Natural killer cell treated with Interleukin-12 subunit alpha and Interleukin-12 subunit beta and Interleukin-15 and Interleukin-18, amount 100 ng/mL, for 72 hours (primary cell): ENCODE results near the gene MADD. TPM values are rescaled to one million over a fixed set of nuclear protein-coding genes. Genes with fewer than 3 reads are reported as not detected.

ENCODE experiments used
- ATAC-seq, 2 donors: fragments of 150-1000 bp; cut with Tn5 transposase in 1 of 2; sonication (Bioruptor Pico), chemical (Tn5 transposase) in 1 of 2; 2 replicates each; pipeline ENCODE4 v1.10.0; 2021
- DNase-seq: peaks from one replicate; pipeline ENCODE4 v3.0.0; 2022; ENCODE audit warnings: low spot score
- H3K27ac Mint-ChIP-seq, 2 donors: 1 replicate in 1 of 2; 2 replicates in 1 of 2; pipeline ENCODE4 v1.8.0; 2022; ENCODE audit warnings: mixed read lengths in 2 of 2, mild to moderate bottlenecking in 1 of 2, moderate library complexity in 1 of 2
- H3K27me3 Mint-ChIP-seq, 2 donors: 1 replicate in 1 of 2; 2 replicates in 1 of 2; pipeline ENCODE4 v1.8.0; 2022; ENCODE audit warnings: mixed read lengths in 2 of 2
- H3K36me3 Mint-ChIP-seq: one replicate; pipeline ENCODE4 v1.8.0; 2022; ENCODE audit warnings: mixed read lengths
- H3K4me1 Mint-ChIP-seq, 2 donors: 1 replicate in 1 of 2; 2 replicates in 1 of 2; pipeline ENCODE4 v1.8.0; 2022; ENCODE audit warnings: low read depth in 2 of 2, mixed read lengths in 2 of 2, mild to moderate bottlenecking in 1 of 2
- H3K4me3 Mint-ChIP-seq: one replicate; pipeline ENCODE4 v1.8.0; 2022; ENCODE audit warnings: mixed read lengths
- H3K9me3 Mint-ChIP-seq: 2 replicates; pipeline ENCODE4 v1.8.0; 2022; ENCODE audit warnings: mixed read lengths
- total RNA-seq, 2 donors: library from RNA; stranded (reverse); gene quantifications; one replicate each; pipeline ENCODE4 v1.2.3, GENCODE V29; 2022

The MADD gene
- total RNA-seq, 2 donors from 2014 or later = 94.1 to 120 TPM

- Mint-ChIP-seq H3K4me3 (no peak overlapping the region), H3K27me3 (no peaks in the 10 kb centered on the region), H3K4me1 (no peaks in the 10 kb centered on the region), H3K36me3 (no peaks in the 10 kb centered on the region), H3K9me3 (no peaks in the 10 kb centered on the region), H3K27ac (no peak overlapping the region)
- ATAC-seq = no peak
- DNase-seq = no peak
Measured at GRCh38 chr11:47351156-47352126, 81.5 kb downstream of the MADD start.

- no peak for ATAC-seq
- H3K9me3 Mint-ChIP-seq = no peaks in the 10 kb centered on the region
- no peaks in the 10 kb centered on the region for H3K27me3 Mint-ChIP-seq
- DNase-seq = no peak
- H3K4me1 Mint-ChIP-seq = no peaks in the 10 kb centered on the region
- no peaks in the 10 kb centered on the region for H3K36me3 Mint-ChIP-seq
- H3K27ac Mint-ChIP-seq = no peak within 1 kb of the TSS
- no peak within 1 kb of the TSS for H3K4me3 Mint-ChIP-seq
Measured at GRCh38 chr11:47352556-47352955, 82.6 kb downstream of the MADD start, which contains the start of gene MYBPC3. Gene MYBPC3 (minus strand): TSS chr11:47352702. CDS start chr11:47352647, 55 bp downstream.

DNA sequence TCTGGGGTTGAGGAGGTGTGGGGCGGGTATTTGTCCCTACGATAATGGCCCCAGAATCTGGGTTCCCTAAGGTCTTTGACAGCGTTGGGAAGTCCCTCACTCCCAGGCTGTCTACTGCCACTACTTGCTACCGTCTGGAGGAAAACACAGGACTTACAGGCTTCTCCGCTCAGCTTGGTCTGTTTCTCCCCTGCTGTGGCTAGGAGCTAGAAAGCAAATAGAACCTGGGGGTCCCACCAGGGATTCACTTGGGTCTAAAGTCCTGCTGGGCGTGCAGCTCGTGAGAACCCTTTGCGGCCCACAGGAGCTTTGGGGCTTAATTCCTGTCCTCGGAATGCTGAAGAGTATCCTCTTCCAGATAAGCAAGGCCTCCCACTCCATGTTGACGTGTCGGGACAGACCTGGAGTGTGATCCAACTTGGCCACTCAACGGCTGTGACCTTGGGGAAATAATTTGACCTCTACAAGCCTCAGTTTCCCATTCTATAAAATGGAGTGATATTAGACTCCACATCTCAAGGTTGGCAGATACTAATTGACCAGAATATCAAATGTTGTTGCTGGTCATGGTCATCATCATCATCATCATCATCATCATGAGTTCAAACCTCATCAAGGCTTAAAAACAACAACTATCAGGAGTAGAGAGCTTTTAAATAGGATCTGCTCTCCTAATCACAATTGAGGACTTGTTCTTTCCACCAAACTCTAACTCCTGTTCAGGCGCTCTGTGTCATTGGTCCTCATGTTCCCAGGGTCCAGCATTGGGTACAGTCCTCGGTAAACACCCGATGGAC lies 84.2 kb downstream of the MADD start:
- H3K27me3 Mint-ChIP-seq = no peaks in the 10 kb centered on the region
- H3K9me3 Mint-ChIP-seq = no peaks in the 10 kb centered on the region
- no peak overlapping the region for H3K27ac Mint-ChIP-seq
- ATAC-seq = no peak
- H3K36me3 Mint-ChIP-seq = no peaks in the 10 kb centered on the region
- DNase-seq = no peak
- H3K4me3 Mint-ChIP-seq = no peak overlapping the region
- H3K4me1 Mint-ChIP-seq = peaks cover under 1 to 2% of the 10 kb centered on the region in 2 donors

- Mint-ChIP-seq H3K36me3 (no peaks in the 10 kb centered on the region), H3K27me3 (no peaks in the 10 kb centered on the region), H3K27ac (no peak overlapping the region), H3K9me3 (no peaks in the 10 kb centered on the region), H3K4me3 (no peak overlapping the region), H3K4me1 (peaks cover 7 to 9% of the 10 kb centered on the region in 2 donors)
- ATAC-seq (no peak), DNase-seq (no peak)
Measured at GRCh38 chr11:47354913-47355282, 85.0 kb downstream of the MADD start.

- no peaks in the 10 kb centered on the region for H3K9me3 Mint-ChIP-seq
- no peak for ATAC-seq
- no peak overlapping the region for H3K4me3 Mint-ChIP-seq
- H3K36me3 Mint-ChIP-seq = no peaks in the 10 kb centered on the region
- no peaks in the 10 kb centered on the region for H3K27me3 Mint-ChIP-seq
- H3K4me1 Mint-ChIP-seq = peaks cover 7 to 9% of the 10 kb centered on the region in 2 donors
- no peak for DNase-seq
- H3K27ac Mint-ChIP-seq = no peak overlapping the region
Measured at GRCh38 chr11:47355283-47356128, 85.6 kb downstream of the MADD start.

DNA sequence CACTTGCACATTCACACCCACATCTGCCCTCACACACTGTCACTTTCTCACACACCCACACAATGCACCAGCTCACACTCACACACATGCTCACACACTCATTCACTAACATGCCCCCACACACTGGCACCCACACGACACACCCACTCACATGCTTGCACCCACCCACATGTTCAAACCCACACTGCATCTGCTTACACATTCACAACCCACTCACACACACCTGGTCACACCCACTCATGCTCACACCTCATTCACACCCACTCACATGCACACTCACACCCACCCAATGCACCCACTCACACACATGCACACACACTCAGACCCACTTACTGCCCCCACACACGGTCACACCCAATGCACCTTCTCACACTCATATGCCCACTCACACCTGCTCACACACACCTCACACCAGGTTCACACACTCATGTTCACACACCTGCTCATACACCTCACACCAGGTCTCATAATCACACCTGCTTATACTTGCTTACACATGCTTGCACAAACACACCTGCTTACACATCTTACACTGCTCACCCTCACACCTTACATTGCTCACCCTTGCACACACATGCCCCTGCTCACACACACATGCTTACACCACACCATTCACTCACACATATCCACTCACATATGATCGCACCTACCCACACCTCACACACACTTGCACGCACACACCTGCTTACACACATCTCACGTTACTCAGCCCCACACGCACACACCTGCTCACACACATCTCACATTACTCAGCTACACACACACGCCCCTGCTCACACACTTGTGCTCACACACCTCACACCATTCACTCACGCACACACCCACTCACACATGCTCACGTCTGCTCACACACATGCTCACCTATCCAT lies 86.4 kb downstream of the MADD start:
- no peaks in the 10 kb centered on the region for H3K9me3 Mint-ChIP-seq
- no peak overlapping the region for H3K27ac Mint-ChIP-seq
- ATAC-seq = no peak
- peaks cover 13% of the 10 kb centered on the region in 2 donors for H3K4me1 Mint-ChIP-seq
- H3K27me3 Mint-ChIP-seq = no peaks in the 10 kb centered on the region
- no peaks in the 10 kb centered on the region for H3K36me3 Mint-ChIP-seq
- H3K4me3 Mint-ChIP-seq = no peak overlapping the region
- DNase-seq = no peak

DNA sequence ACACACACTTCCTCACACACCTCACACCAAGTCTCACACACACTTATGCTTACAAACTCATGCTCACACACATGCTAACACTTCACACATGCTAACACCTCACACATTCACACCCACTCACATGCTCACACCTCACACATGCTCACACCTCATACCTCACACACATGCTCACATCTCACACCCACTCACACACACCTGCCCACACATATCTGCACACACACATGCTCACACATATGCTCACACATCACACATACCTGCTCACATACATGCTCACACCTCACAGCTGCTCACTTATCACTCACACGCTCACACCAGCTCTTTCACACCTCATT lies 87.0 kb downstream of the MADD start:
- DNase-seq (no peak), ATAC-seq (no peak)
- H3K9me3 Mint-ChIP-seq = no peaks in the 10 kb centered on the region
- H3K27ac Mint-ChIP-seq = no peak overlapping the region
- no peaks in the 10 kb centered on the region for H3K27me3 Mint-ChIP-seq
- no peaks in the 10 kb centered on the region for H3K36me3 Mint-ChIP-seq
- H3K4me1 Mint-ChIP-seq = peaks cover 13 to 17% of the 10 kb centered on the region in 2 donors
- no peak overlapping the region for H3K4me3 Mint-ChIP-seq

DNA sequence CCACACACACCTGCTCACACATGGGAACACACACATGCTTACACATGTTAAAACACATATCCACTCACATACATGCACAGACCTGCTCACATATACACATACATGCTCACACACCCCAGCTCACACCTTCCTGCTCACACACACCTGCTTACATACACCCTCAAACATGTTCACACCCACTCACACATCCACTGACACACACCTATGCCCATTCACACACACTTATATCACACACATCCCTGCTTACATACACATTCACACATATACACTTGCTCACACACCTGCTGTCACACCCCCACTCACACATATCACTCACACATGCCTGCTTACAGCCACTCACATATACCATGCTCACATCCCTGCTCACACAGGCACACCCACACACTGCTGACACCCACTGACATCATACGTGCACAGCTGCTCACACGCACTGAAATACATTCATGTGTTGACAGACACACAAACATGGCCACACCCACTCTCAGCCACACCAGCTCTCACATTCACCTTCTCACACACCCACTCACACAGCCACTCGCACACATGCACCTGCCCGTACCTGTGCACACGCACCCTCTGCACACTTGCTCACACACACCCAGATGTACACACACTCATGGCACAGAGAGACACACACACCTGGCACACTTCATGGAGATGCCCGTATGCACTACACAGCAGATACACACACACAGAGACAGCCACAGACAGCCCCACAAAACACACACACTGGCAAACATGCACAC lies 88.2 kb downstream of the MADD start:
- H3K36me3 Mint-ChIP-seq = no peaks in the 10 kb centered on the region
- H3K4me1 Mint-ChIP-seq = peaks cover 13 to 17% of the 10 kb centered on the region in 2 donors
- H3K27ac Mint-ChIP-seq = no peak overlapping the region
- ATAC-seq (no peak), DNase-seq (no peak)
- H3K9me3 Mint-ChIP-seq = no peaks in the 10 kb centered on the region
- H3K4me3 Mint-ChIP-seq = no peak overlapping the region
- H3K27me3 Mint-ChIP-seq = no peaks in the 10 kb centered on the region

- ATAC-seq = no peak
Measured at GRCh38 chr11:47358731-47359051, 88.8 kb downstream of the MADD start.

GRCh38 chr11:47359162-47359561 lies 89.2 kb downstream of the MADD start:
- no peak for ATAC-seq
- Mint-ChIP-seq H3K4me3 (peak overlapping the region; percentile 52), H3K9me3 (no peaks in the 10 kb centered on the region), H3K4me1 (peaks cover 13 to 17% of the 10 kb centered on the region in 2 donors), H3K27me3 (no peaks in the 10 kb centered on the region), H3K36me3 (no peaks in the 10 kb centered on the region), H3K27ac (peak overlapping the region; percentile 71 to 80)
- DNase-seq = no peak

More at GRCh38 chr11:47358731-47359051, 88.8 kb downstream of the MADD start:
- Mint-ChIP-seq H3K4me1 (peaks cover 13 to 17% of the 10 kb centered on the region in 2 donors), H3K36me3 (no peaks in the 10 kb centered on the region), H3K27me3 (no peaks in the 10 kb centered on the region), H3K9me3 (no peaks in the 10 kb centered on the region), H3K27ac (no peak overlapping the region), H3K4me3 (no peak overlapping the region)
- DNase-seq = no peak

DNA sequence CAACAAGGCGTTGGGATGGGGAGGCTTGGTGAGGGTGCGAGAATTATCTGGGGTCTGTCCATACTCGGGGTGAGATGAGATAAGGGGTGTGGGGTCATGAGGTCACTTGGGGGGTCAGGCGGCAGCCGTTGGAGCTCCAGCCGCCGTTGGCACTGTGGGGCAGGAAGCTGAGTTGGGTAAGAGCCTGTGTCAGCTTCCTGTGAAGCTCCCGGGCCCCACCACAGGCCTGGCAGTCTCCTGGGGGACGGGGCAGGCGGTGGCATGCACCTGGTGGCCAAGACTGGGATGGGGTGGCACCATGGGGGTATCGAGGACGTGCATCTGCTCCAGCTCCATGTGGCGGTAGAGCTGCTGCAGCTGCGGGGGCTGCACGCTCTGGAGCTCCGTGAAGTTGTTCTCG lies 89.7 kb downstream of the MADD start:
- Mint-ChIP-seq H3K27me3 (no peaks in the 10 kb centered on the region), H3K27ac (peak overlapping the region; percentile 71 to 80), H3K4me3 (peak overlapping the region; percentile 52), H3K4me1 (peaks cover 13 to 17% of the 10 kb centered on the region in 2 donors), H3K36me3 (no peaks in the 10 kb centered on the region), H3K9me3 (no peaks in the 10 kb centered on the region)
- DNase-seq (no peak), ATAC-seq (peak; percentile 66 to 80)

GRCh38 chr11:47360341-47360740 lies 90.4 kb downstream of the MADD start:
- H3K4me3 Mint-ChIP-seq = no peak overlapping the region
- no peak for ATAC-seq
- no peaks in the 10 kb centered on the region for H3K9me3 Mint-ChIP-seq
- peaks cover 13 to 17% of the 10 kb centered on the region in 2 donors for H3K4me1 Mint-ChIP-seq
- no peak for DNase-seq
- H3K27me3 Mint-ChIP-seq = no peaks in the 10 kb centered on the region
- no peaks in the 10 kb centered on the region for H3K36me3 Mint-ChIP-seq
- H3K27ac Mint-ChIP-seq = no peak overlapping the region
